ENCODE results near the gene GPBP1. TPM values are rescaled to one million over a fixed set of nuclear protein-coding genes. Genes with fewer than 3 reads are reported as not detected.

GPBP1 gene
- total RNA-seq, 6 donors from 2014 or later = 50.0 to 131 (median 55.3) TPM

DNA sequence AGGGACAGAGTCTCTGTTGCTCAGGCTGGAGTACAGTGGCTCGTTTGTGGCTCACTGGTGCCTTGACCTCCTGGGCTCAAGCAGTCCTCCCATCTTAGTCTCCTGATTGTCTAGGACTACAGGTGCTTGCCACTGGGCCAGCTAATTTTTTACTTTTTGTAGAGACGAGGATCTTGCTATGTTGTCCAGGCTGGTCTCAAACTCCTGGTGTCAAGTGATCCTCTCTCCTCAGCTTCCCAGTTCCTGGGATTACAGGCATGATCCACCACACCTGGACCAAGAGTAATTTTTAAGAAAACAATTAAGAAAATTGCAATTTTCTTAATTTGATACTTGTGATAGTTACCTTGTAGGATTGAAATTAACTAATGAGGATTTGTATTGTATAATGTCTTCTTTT, 73.9 kb downstream of the GPBP1 start:
- peaks cover 2 to 64% (median 37%) of the 10 kb centered on the region in 4 donors for H3K36me3 ChIP-seq
- 92 to 97% methylated on average over 2 of the region's 2 CpGs for WGBS, 2 donors

GRCh38 chr5:57249265-57249874, 75.5 kb downstream of the GPBP1 start:
- ATAC-seq (ENCODE audit: low FRiP score in 2 of 2) (no peak), DNase-seq (no peak)
- Histone ChIP-seq H3K36me3 (peaks cover 2 to 80% (median 45%) of the 10 kb centered on the region in 4 donors), H3K4me1 (no peaks in the 10 kb centered on the region), H3K27ac (no peak overlapping the region), H3K4me3 (no peak overlapping the region), H3K27me3 (no peaks in the 10 kb centered on the region), H3K9me3 (no peaks in the 10 kb centered on the region)
- TF ChIP-seq EP300 (IDR thresholded peaks at IDR 0.05) (no peak), POLR2A (IDR thresholded peaks at IDR 0.05) (no peak), CTCF (IDR thresholded peaks at IDR 0.05) (no peak), POLR2AphosphoS5 (IDR thresholded peaks at IDR 0.05) (no peak)
- 81 to 84% methylated on average over 7 to 8 of the region's 8 CpGs for WGBS, 2 donors

More for the DNA sequence above, 73.9 kb downstream of the GPBP1 start:
- peaks cover 0 to 8% (median 0%) of the 10 kb centered on the region in 4 donors for H3K4me1 ChIP-seq
- H3K27me3 ChIP-seq = no peaks in the 10 kb centered on the region
- DNase-seq (no peak), ATAC-seq (ENCODE audit: low FRiP score in 2 of 2) (no peak)
- H3K9me3 ChIP-seq = no peaks in the 10 kb centered on the region
- H3K27ac ChIP-seq = no peak overlapping the region
- TF ChIP-seq EP300 (IDR thresholded peaks at IDR 0.05) (no peak), POLR2A (IDR thresholded peaks at IDR 0.05) (no peak), CTCF (IDR thresholded peaks at IDR 0.05) (no peak), POLR2AphosphoS5 (IDR thresholded peaks at IDR 0.05) (no peak)
- no peak overlapping the region for H3K4me3 ChIP-seq

GRCh38 chr5:57258052-57258451, 84.2 kb downstream of the GPBP1 start:
- Histone ChIP-seq H3K4me3 (no peak overlapping the region), H3K36me3 (peaks cover 0 to 80% (median 30%) of the 10 kb centered on the region in 4 donors), H3K27me3 (no peaks in the 10 kb centered on the region), H3K9me3 (no peaks in the 10 kb centered on the region), H3K27ac (no peak overlapping the region), H3K4me1 (no peaks in the 10 kb centered on the region)
- TF ChIP-seq POLR2A (IDR thresholded peaks at IDR 0.05) (no peak), EP300 (IDR thresholded peaks at IDR 0.05) (no peak), CTCF (IDR thresholded peaks at IDR 0.05) (no peak), POLR2AphosphoS5 (IDR thresholded peaks at IDR 0.05) (no peak)
- DNase-seq (no peak), ATAC-seq (ENCODE audit: low FRiP score in 2 of 2) (no peak)
- 63 to 68% methylated on average over 4 of the region's 4 CpGs for WGBS, 2 donors

DNA sequence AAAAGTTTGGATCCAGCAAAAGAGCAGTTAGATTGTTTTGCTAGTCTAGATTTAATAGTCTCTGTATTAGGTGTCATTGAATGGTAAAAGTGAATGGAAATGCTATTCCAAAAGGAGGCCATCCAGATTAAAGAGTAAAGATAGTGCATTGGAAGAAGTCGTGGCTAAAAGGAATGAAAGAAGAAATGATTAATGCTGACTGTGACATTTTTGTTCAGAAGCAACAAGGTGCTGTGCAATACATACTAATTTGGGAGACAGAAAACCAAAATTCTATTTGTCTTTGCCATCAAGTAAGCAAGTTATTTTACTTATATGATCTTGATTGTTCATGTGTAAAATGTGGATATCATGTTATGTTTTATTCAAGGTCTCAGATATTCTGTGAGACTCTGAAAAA, 85.1 kb downstream of the GPBP1 start:
- Histone ChIP-seq H3K27me3 (no peaks in the 10 kb centered on the region), H3K4me1 (no peaks in the 10 kb centered on the region), H3K9me3 (no peaks in the 10 kb centered on the region), H3K36me3 (peaks cover 0 to 77% (median 31%) of the 10 kb centered on the region in 4 donors), H3K4me3 (no peak overlapping the region), H3K27ac (no peak overlapping the region)
- TF ChIP-seq EP300 (IDR thresholded peaks at IDR 0.05) = no peak
- no peak for TF ChIP-seq POLR2A (IDR thresholded peaks at IDR 0.05)
- TF ChIP-seq CTCF (IDR thresholded peaks at IDR 0.05) = no peak
- TF ChIP-seq POLR2AphosphoS5 (IDR thresholded peaks at IDR 0.05) = no peak
- ATAC-seq (ENCODE audit: low FRiP score in 2 of 2) = no peak
- WGBS, 2 donors = 75 to 91% methylated on average over 1 of the region's 1 CpG
- DNase-seq = no peak

DNA sequence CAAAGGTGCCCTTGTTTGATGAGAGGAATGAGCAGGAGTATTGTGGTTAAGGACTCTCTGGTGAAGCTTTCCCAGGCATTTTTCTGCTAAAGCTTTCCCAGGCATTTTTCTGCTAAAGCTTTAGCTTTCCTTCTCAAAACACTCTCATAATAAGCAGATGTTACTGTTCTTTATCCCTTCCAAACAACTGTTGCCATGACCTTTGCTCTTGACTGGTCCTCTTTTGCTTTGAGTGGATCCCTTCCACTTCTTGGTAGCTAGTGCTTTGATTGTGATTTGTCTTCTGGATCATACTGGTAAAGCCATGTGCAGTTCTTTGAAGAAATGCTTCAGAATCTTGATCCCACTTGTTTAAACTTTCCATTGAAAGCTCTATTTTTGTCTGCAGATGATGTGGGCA, 85.8 kb downstream of the GPBP1 start:
- TF ChIP-seq POLR2A (IDR thresholded peaks at IDR 0.05) (no peak), EP300 (IDR thresholded peaks at IDR 0.05) (no peak), POLR2AphosphoS5 (IDR thresholded peaks at IDR 0.05) (no peak), CTCF (IDR thresholded peaks at IDR 0.05) (no peak)
- Histone ChIP-seq H3K27me3 (no peaks in the 10 kb centered on the region), H3K4me3 (no peak overlapping the region), H3K9me3 (no peaks in the 10 kb centered on the region), H3K4me1 (no peaks in the 10 kb centered on the region), H3K27ac (no peak overlapping the region), H3K36me3 (peaks cover 0 to 78% (median 30%) of the 10 kb centered on the region in 4 donors)
- ATAC-seq (ENCODE audit: low FRiP score in 2 of 2) (no peak), DNase-seq (no peak)
